Activated CD4-positive, alpha-beta T cell treated with anti-CD3 and anti-CD28 coated beads, Interleukin-2, amount 10 ng/mL, durations not matched to agents 7 days and 5 days (primary cell): ENCODE measurements around the gene RGS4. TPM values are rescaled to one million over a fixed set of nuclear protein-coding genes. Genes with fewer than 3 reads are reported as not detected.

Source experiments
- CTCF ChIA-PET: fragments of 350-600 bp; sonication (Branson Sonifier 250); formaldehyde crosslinking; loops from one replicate; lab custom pipeline; 2021; ENCODE audit warnings: antibody characterized with exemption; lab: Charles Lee
- POLR2A ChIA-PET: fragments of 350-600 bp; sonication (Branson Sonifier 250); formaldehyde crosslinking; loops from one replicate; lab custom pipeline; 2021; ENCODE audit warnings: antibody characterized with exemption; lab: Charles Lee
- DNase-seq: peaks from one replicate; pipeline ENCODE4 v3.0.0-alpha.2; 2020
- H3K27ac Mint-ChIP-seq: one replicate; pipeline ENCODE4 v1.8.0; 2021; ENCODE audit warnings: mild to moderate bottlenecking, moderate library complexity, mixed read lengths
- H3K27me3 Mint-ChIP-seq: one replicate; pipeline ENCODE4 v1.8.0; 2021; ENCODE audit warnings: mixed read lengths
- H3K36me3 Mint-ChIP-seq: one replicate; pipeline ENCODE4 v1.8.0; 2021; ENCODE audit warnings: low read depth, mixed read lengths
- H3K4me1 Mint-ChIP-seq: one replicate; pipeline ENCODE4 v1.8.0; 2021; ENCODE audit warnings: mixed read lengths
- H3K4me3 Mint-ChIP-seq: one replicate; pipeline ENCODE4 v1.8.0; 2021; ENCODE audit warnings: mild to moderate bottlenecking, moderate library complexity, mixed read lengths
- H3K9me3 Mint-ChIP-seq: one replicate; pipeline ENCODE4 v1.8.0; 2021; ENCODE audit warnings: mixed read lengths
- total RNA-seq, 2 experiments: library from RNA; stranded (reverse); gene quantifications; one replicate each; pipeline ENCODE4 v1.2.3, GENCODE V29; 2021

Gene RGS4
- not detected for total RNA-seq

GRCh38 chr1:163069142-163069541, at the start of gene RGS4:
TSS of gene RGS4 (plus strand) at chr1:163069361. CDS start at chr1:163069485, 124 bp downstream.
- no peaks in the 10 kb centered on the region for H3K4me1 Mint-ChIP-seq
- DNase-seq, result no peak
- H3K9me3 Mint-ChIP-seq, result no peaks in the 10 kb centered on the region
- ChIA-PET CTCF (interaction anchor here (0.9 to 1.3 kb wide), 2 partner anchors 17 to 246 kb away, joined by 3 read pairs; no protein-coding TSS in a partner anchor), POLR2A (no interaction called here)
- H3K27ac Mint-ChIP-seq, result no peak within 1 kb of the TSS
- peaks cover 51% of the 10 kb centered on the region for H3K27me3 Mint-ChIP-seq
- H3K4me3 Mint-ChIP-seq, result no peak within 1 kb of the TSS
- H3K36me3 Mint-ChIP-seq, result no peaks in the 10 kb centered on the region

- ChIA-PET CTCF (no interaction called here), POLR2A (no interaction called here)
- H3K27me3 Mint-ChIP-seq, result no peaks in the 10 kb centered on the region
- H3K4me1 Mint-ChIP-seq, result no peaks in the 10 kb centered on the region
- peaks cover 5% of the 10 kb centered on the region for H3K9me3 Mint-ChIP-seq
- no peak for DNase-seq
- H3K27ac Mint-ChIP-seq, result no peak overlapping the region
- no peaks in the 10 kb centered on the region for H3K36me3 Mint-ChIP-seq
- no peak overlapping the region for H3K4me3 Mint-ChIP-seq
These were observed 47.0 kb upstream of the RGS4 start for GRCh38 chr1:163022129-163022528.

- Mint-ChIP-seq H3K27ac (no peak overlapping the region), H3K4me1 (no peaks in the 10 kb centered on the region), H3K9me3 (peaks cover 5% of the 10 kb centered on the region), H3K27me3 (no peaks in the 10 kb centered on the region), H3K36me3 (no peaks in the 10 kb centered on the region), H3K4me3 (no peak overlapping the region)
- ChIA-PET CTCF (no interaction called here), POLR2A (no interaction called here)
- no peak for DNase-seq
These were observed 41.6 kb upstream of the RGS4 start for GRCh38 chr1:163027610-163028009.

GRCh38 chr1:163029901-163030300, 39.3 kb upstream of the RGS4 start:
- H3K27me3 Mint-ChIP-seq, result no peaks in the 10 kb centered on the region
- H3K4me1 Mint-ChIP-seq, result no peaks in the 10 kb centered on the region
- H3K27ac Mint-ChIP-seq, result no peak overlapping the region
- no peaks in the 10 kb centered on the region for H3K9me3 Mint-ChIP-seq
- POLR2A ChIA-PET, result no interaction called here
- CTCF ChIA-PET, result no interaction called here
- no peak for DNase-seq
- H3K36me3 Mint-ChIP-seq, result no peaks in the 10 kb centered on the region
- H3K4me3 Mint-ChIP-seq, result no peak overlapping the region

GRCh38 chr1:163035446-163036249, 33.5 kb upstream of the RGS4 start:
- Mint-ChIP-seq H3K9me3 (no peaks in the 10 kb centered on the region), H3K27ac (no peak overlapping the region), H3K36me3 (no peaks in the 10 kb centered on the region), H3K4me3 (no peak overlapping the region), H3K4me1 (no peaks in the 10 kb centered on the region), H3K27me3 (no peaks in the 10 kb centered on the region)
- DNase-seq, result no peak
- ChIA-PET POLR2A (no interaction called here), CTCF (no interaction called here)

- ChIA-PET POLR2A (no interaction called here), CTCF (no interaction called here)
- Mint-ChIP-seq H3K4me3 (no peak overlapping the region), H3K27me3 (no peaks in the 10 kb centered on the region), H3K27ac (no peak overlapping the region), H3K36me3 (no peaks in the 10 kb centered on the region), H3K4me1 (no peaks in the 10 kb centered on the region), H3K9me3 (no peaks in the 10 kb centered on the region)
- DNase-seq, result no peak
These were observed 32.5 kb upstream of the RGS4 start for GRCh38 chr1:163036671-163037070.

- ChIA-PET CTCF (no interaction called here), POLR2A (no interaction called here)
- Mint-ChIP-seq H3K4me3 (no peak overlapping the region), H3K27ac (no peak overlapping the region), H3K4me1 (no peaks in the 10 kb centered on the region), H3K36me3 (no peaks in the 10 kb centered on the region), H3K9me3 (no peaks in the 10 kb centered on the region), H3K27me3 (peaks cover under 1% of the 10 kb centered on the region)
- no peak for DNase-seq
These were observed 30.0 kb upstream of the RGS4 start for GRCh38 chr1:163038928-163039706.

- no peaks in the 10 kb centered on the region for H3K4me1 Mint-ChIP-seq
- CTCF ChIA-PET, result no interaction called here
- DNase-seq, result no peak
- POLR2A ChIA-PET, result no interaction called here
- H3K4me3 Mint-ChIP-seq, result no peak overlapping the region
- peaks cover 5% of the 10 kb centered on the region for H3K27me3 Mint-ChIP-seq
- H3K36me3 Mint-ChIP-seq, result no peaks in the 10 kb centered on the region
- no peaks in the 10 kb centered on the region for H3K9me3 Mint-ChIP-seq
- H3K27ac Mint-ChIP-seq, result no peak overlapping the region
These were observed 29.5 kb upstream of the RGS4 start for GRCh38 chr1:163039707-163040093.

GRCh38 chr1:163046071-163046470, 23.1 kb upstream of the RGS4 start:
- Mint-ChIP-seq H3K36me3 (no peaks in the 10 kb centered on the region), H3K27ac (no peak overlapping the region), H3K4me3 (no peak overlapping the region), H3K9me3 (no peaks in the 10 kb centered on the region), H3K4me1 (no peaks in the 10 kb centered on the region), H3K27me3 (peaks cover 11% of the 10 kb centered on the region)
- POLR2A ChIA-PET, result no interaction called here
- CTCF ChIA-PET, result no interaction called here
- no peak for DNase-seq

- H3K27ac Mint-ChIP-seq, result no peak overlapping the region
- H3K36me3 Mint-ChIP-seq, result no peaks in the 10 kb centered on the region
- H3K4me1 Mint-ChIP-seq, result no peaks in the 10 kb centered on the region
- H3K27me3 Mint-ChIP-seq, result peaks cover 11% of the 10 kb centered on the region
- no peak for DNase-seq
- POLR2A ChIA-PET, result no interaction called here
- H3K9me3 Mint-ChIP-seq, result no peaks in the 10 kb centered on the region
- H3K4me3 Mint-ChIP-seq, result no peak overlapping the region
- CTCF ChIA-PET, result no interaction called here
These were observed 21.1 kb upstream of the RGS4 start for GRCh38 chr1:163047951-163048659.

GRCh38 chr1:163048869-163049268, 20.3 kb upstream of the RGS4 start:
- Mint-ChIP-seq H3K36me3 (no peaks in the 10 kb centered on the region), H3K4me1 (no peaks in the 10 kb centered on the region), H3K27me3 (peaks cover 11% of the 10 kb centered on the region), H3K4me3 (no peak overlapping the region), H3K27ac (no peak overlapping the region), H3K9me3 (no peaks in the 10 kb centered on the region)
- DNase-seq, result no peak
- ChIA-PET POLR2A (no interaction called here), CTCF (no interaction called here)

- peaks cover 9% of the 10 kb centered on the region for H3K27me3 Mint-ChIP-seq
- POLR2A ChIA-PET, result no interaction called here
These were observed 19.9 kb upstream of the RGS4 start for GRCh38 chr1:163049296-163049695.

GRCh38 chr1:163050496-163050895, 18.7 kb upstream of the RGS4 start:
- H3K36me3 Mint-ChIP-seq, result no peaks in the 10 kb centered on the region
- H3K4me3 Mint-ChIP-seq, result no peak overlapping the region
- CTCF ChIA-PET, result no interaction called here
- H3K4me1 Mint-ChIP-seq, result no peaks in the 10 kb centered on the region
- H3K9me3 Mint-ChIP-seq, result no peaks in the 10 kb centered on the region
- H3K27ac Mint-ChIP-seq, result no peak overlapping the region
- no peak for DNase-seq
- POLR2A ChIA-PET, result no interaction called here
- peaks cover 12% of the 10 kb centered on the region for H3K27me3 Mint-ChIP-seq

More at GRCh38 chr1:163049296-163049695, 19.9 kb upstream of the RGS4 start:
- H3K36me3 Mint-ChIP-seq, result no peaks in the 10 kb centered on the region
- CTCF ChIA-PET, result no interaction called here
- H3K27ac Mint-ChIP-seq, result no peak overlapping the region
- H3K4me3 Mint-ChIP-seq, result no peak overlapping the region
- DNase-seq, result no peak
- no peaks in the 10 kb centered on the region for H3K4me1 Mint-ChIP-seq
- no peaks in the 10 kb centered on the region for H3K9me3 Mint-ChIP-seq
